Right lobe of liver (tissue), 4 donors: ENCODE data around the gene FBXL17.

ENCODE experiments used
- POLR2A ChIP-seq: fragments of 450-650 bp; IDR thresholded peaks from one replicate; pipeline ENCODE4 v1.6.1; 2017; ENCODE audit warnings: antibody characterized with exemption, mild to moderate bottlenecking
- TF ChIP-seq, protein P1 (sequence below), 4 donors: fragments of 200-600 bp in 3 of 4; fragments of 450-650 bp in 1 of 4; IDR thresholded peaks; one replicate each; pipeline versions ENCODE4 v1.5.1 to v1.8.0; 2016 to 2022; ENCODE audit warnings: antibody characterized with exemption in 4 of 4, mild to moderate bottlenecking in 2 of 4
- donor health status: DM: no; HTN: no; CAD: no.
- donor health status: DM: no; HTN: no; CAD: no.
- donor health status: DM: no; HTN: yes; CAD: no.

DNA sequence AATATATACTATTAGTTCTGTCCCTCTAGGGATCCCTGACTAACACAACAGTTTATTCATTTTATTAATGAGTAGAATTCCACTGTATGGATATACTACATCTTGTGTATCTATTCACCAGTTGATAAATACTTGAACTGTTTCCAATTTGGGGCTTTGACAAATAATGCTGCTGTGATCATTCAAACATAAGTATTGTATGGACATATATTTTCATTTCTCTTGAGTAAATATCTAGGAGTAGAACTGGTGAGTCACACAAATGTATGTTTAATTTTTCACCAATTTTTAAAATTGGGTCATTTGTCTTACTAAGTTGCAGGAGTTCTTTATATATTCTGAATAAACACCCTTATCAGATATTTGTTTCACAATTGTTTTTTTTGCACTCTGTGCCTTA is 149.1 kb downstream of the FBXL17 start:
- TF ChIP-seq, protein P1, sequence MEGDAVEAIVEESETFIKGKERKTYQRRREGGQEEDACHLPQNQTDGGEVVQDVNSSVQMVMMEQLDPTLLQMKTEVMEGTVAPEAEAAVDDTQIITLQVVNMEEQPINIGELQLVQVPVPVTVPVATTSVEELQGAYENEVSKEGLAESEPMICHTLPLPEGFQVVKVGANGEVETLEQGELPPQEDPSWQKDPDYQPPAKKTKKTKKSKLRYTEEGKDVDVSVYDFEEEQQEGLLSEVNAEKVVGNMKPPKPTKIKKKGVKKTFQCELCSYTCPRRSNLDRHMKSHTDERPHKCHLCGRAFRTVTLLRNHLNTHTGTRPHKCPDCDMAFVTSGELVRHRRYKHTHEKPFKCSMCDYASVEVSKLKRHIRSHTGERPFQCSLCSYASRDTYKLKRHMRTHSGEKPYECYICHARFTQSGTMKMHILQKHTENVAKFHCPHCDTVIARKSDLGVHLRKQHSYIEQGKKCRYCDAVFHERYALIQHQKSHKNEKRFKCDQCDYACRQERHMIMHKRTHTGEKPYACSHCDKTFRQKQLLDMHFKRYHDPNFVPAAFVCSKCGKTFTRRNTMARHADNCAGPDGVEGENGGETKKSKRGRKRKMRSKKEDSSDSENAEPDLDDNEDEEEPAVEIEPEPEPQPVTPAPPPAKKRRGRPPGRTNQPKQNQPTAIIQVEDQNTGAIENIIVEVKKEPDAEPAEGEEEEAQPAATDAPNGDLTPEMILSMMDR (IDR thresholded peaks at IDR 0.05) = no peak
- TF ChIP-seq POLR2A = no peak
